PC-3 (cell line): ENCODE data around the gene KDF1. TPM values are rescaled to one million over a fixed set of nuclear protein-coding genes. Genes with fewer than 3 reads are reported as not detected.

Source experiments
- ATAC-seq: fragments of 200-7000 bp; cut with Tn5 transposase; 2 replicates; pipeline ENCODE4 v1.9.1; 2020; ENCODE audit warnings: mild to moderate bottlenecking, moderate library complexity
- BruUV-seq: library from RNA; stranded (reverse); fragments of 400-500 nt; replicated peaks from 2 replicates; lab custom pipeline; 2021; lab: Mats Ljungman, UMichigan
- CTCF ChIA-PET: fragments of 300-600 bp; sonication (Branson Sonifier 250); formaldehyde crosslinking; loops from one replicate; lab custom pipeline; 2022; ENCODE audit warnings: antibody characterized with exemption; lab: Charles Lee
- POLR2A ChIA-PET: fragments of 300-600 bp; sonication (Branson Sonifier 250); formaldehyde crosslinking; loops from one replicate; lab custom pipeline; 2022; ENCODE audit warnings: antibody characterized with exemption; ENCODE audit not compliant: unreplicated experiment; lab: Charles Lee
- DNase-seq: peaks from one replicate; pipeline ENCODE4 v3.0.0-alpha.2; 2015
- H2AFZ ChIP-seq: fragments of 300-600 bp; sonication (generic); 2 replicates; pipeline ENCODE4 v1.6.0; 2016; ENCODE audit warnings: antibody characterized with exemption, low read length
- H3F3A ChIP-seq: fragments of 300-600 bp; sonication (generic); one replicate; pipeline ENCODE4 v1.6.0; 2017; ENCODE audit warnings: antibody characterized with exemption, low read length, control low read depth, mild to moderate bottlenecking; ENCODE audit not compliant: unreplicated experiment
- H3K27ac ChIP-seq: fragments of 300-600 bp; sonication (generic); 2 replicates; pipeline ENCODE4 v1.5.1; 2016; ENCODE audit warnings: mild to moderate bottlenecking, low read length
- H3K27me3 ChIP-seq: fragments of 300-600 bp; sonication (generic); 2 replicates; pipeline ENCODE4 v1.6.1; 2016; ENCODE audit warnings: low read length, mixed read lengths
- H3K36me3 ChIP-seq: fragments of 300-600 bp; sonication (generic); 2 replicates; pipeline ENCODE4 v1.6.1; 2016; ENCODE audit warnings: low read depth, mixed run types, low read length, mixed read lengths
- H3K4me1 ChIP-seq: fragments of 300-600 bp; sonication (generic); 2 replicates; pipeline ENCODE4 v1.5.1; 2016; ENCODE audit warnings: low read length; ENCODE audit not compliant: insufficient read depth
- H3K4me2 ChIP-seq: fragments of 300-600 bp; sonication (generic); 2 replicates; pipeline ENCODE4 v1.6.0; 2016; ENCODE audit warnings: low read length
- H3K4me3 ChIP-seq: fragments of 300-600 bp; sonication (generic); 2 replicates; pipeline ENCODE4 v1.5.1; 2016; ENCODE audit warnings: mild to moderate bottlenecking, low read length, mixed read lengths
- H3K79me2 ChIP-seq: fragments of 300-600 bp; sonication (generic); 2 replicates; pipeline ENCODE4 v1.6.1; 2017; ENCODE audit warnings: low read length, mixed read lengths
- H3K9ac ChIP-seq: fragments of 300-600 bp; sonication (generic); 2 replicates; pipeline ENCODE4 v1.6.0; 2016; ENCODE audit warnings: mild to moderate bottlenecking, low read length
- H3K9me2 ChIP-seq: fragments of 300-600 bp; sonication (generic); replicated peaks from 2 replicates; pipeline ENCODE4 v1.6.1; 2016; ENCODE audit warnings: mixed run types, low read length, mixed read lengths
- H3K9me3 ChIP-seq: fragments of 300-600 bp; sonication (generic); 2 replicates; pipeline ENCODE4 v1.6.1; 2016; ENCODE audit warnings: low read length, mixed read lengths
- H4K20me1 ChIP-seq: fragments of 300-600 bp; sonication (generic); 2 replicates; pipeline ENCODE4 v1.6.1; 2016; ENCODE audit warnings: low read length, mixed read lengths
- EZH2 ChIP-seq: fragments of 300-600 bp; sonication (generic); IDR thresholded peaks from one replicate; pipeline ENCODE4 v1.6.1; 2017; ENCODE audit warnings: antibody characterized with exemption, mild to moderate bottlenecking, low read length; ENCODE audit not compliant: unreplicated experiment
- EZH2phosphoT487 ChIP-seq: fragments of 300-600 bp; sonication (generic); IDR thresholded peaks from 2 replicates; pipeline ENCODE4 v1.6.1; 2018; ENCODE audit warnings: mild to moderate bottlenecking, antibody characterized with exemption, low read length, borderline replicate concordance
- intact Hi-C: fragments of 100-400 bp; cut with micrococcal nuclease; formaldehyde crosslinking; loops from 2 replicates; pipeline ENCODE4 v1.9.0; 2023
- total RNA-seq: library from RNA; depleted of rRNA; stranded (reverse); fragments of >200 nt; gene quantifications from 2 replicates; pipeline ENCODE4 v1.2.3, GENCODE V29; 2014
- TF ChIP-seq, protein P1 (sequence below): fragments of 300-600 bp; sonication (generic); conservative IDR thresholded peaks from 2 replicates; pipeline ENCODE4 v1.5.1; 2017; ENCODE audit warnings: antibody characterized with exemption, low read depth, mild to moderate bottlenecking, low read length

Gene KDF1
- total RNA-seq, 1 experiment from 2014 or later: 22.9 TPM

- no peak for TF ChIP-seq EZH2
- TF ChIP-seq, protein P1, sequence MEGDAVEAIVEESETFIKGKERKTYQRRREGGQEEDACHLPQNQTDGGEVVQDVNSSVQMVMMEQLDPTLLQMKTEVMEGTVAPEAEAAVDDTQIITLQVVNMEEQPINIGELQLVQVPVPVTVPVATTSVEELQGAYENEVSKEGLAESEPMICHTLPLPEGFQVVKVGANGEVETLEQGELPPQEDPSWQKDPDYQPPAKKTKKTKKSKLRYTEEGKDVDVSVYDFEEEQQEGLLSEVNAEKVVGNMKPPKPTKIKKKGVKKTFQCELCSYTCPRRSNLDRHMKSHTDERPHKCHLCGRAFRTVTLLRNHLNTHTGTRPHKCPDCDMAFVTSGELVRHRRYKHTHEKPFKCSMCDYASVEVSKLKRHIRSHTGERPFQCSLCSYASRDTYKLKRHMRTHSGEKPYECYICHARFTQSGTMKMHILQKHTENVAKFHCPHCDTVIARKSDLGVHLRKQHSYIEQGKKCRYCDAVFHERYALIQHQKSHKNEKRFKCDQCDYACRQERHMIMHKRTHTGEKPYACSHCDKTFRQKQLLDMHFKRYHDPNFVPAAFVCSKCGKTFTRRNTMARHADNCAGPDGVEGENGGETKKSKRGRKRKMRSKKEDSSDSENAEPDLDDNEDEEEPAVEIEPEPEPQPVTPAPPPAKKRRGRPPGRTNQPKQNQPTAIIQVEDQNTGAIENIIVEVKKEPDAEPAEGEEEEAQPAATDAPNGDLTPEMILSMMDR: no peak
- TF ChIP-seq EZH2phosphoT487: no peak
- no peaks in the 10 kb centered on the region for H3K4me1 ChIP-seq
- H3K79me2 ChIP-seq: no peaks in the 10 kb centered on the region
- intact Hi-C loops: no loop called here
- H2AFZ ChIP-seq: no peak overlapping the region
- no peaks in the 10 kb centered on the region for H3K9me2 ChIP-seq
- no peaks in the 10 kb centered on the region for H4K20me1 ChIP-seq
- POLR2A ChIA-PET: no interaction called here
- no peaks in the 10 kb centered on the region for H3F3A ChIP-seq
- H3K27me3 ChIP-seq: no peaks in the 10 kb centered on the region
- H3K9ac ChIP-seq: no peak overlapping the region
- H3K27ac ChIP-seq: no peak overlapping the region
- no peak overlapping the region for H3K4me2 ChIP-seq
- BruUV-seq: no TSS peak
- DNase-seq (no peak), ATAC-seq (no peak)
- no peaks in the 10 kb centered on the region for H3K36me3 ChIP-seq
- CTCF ChIA-PET: no interaction called here
- no peak overlapping the region for H3K4me3 ChIP-seq
- no peaks in the 10 kb centered on the region for H3K9me3 ChIP-seq
Observed at GRCh38 chr1:26915204-26915842, 44.9 kb downstream of the KDF1 start.

- DNase-seq (no peak), ATAC-seq (no peak)
- Histone ChIP-seq H4K20me1 (no peaks in the 10 kb centered on the region), H2AFZ (no peak within 1 kb of the TSS), H3K4me1 (no peaks in the 10 kb centered on the region), H3K27ac (no peak within 1 kb of the TSS), H3K4me3 (no peak within 1 kb of the TSS), H3K79me2 (no peaks in the 10 kb centered on the region), H3F3A (no peaks in the 10 kb centered on the region), H3K9me2 (no peaks in the 10 kb centered on the region), H3K27me3 (no peaks in the 10 kb centered on the region), H3K9me3 (no peaks in the 10 kb centered on the region), H3K36me3 (no peaks in the 10 kb centered on the region), H3K4me2 (no peak within 1 kb of the TSS), H3K9ac (no peak within 1 kb of the TSS)
- ChIA-PET POLR2A (no interaction called here), CTCF (no interaction called here)
- TF ChIP-seq, protein P1: no peak
- no peak for TF ChIP-seq EZH2phosphoT487
- no peak for TF ChIP-seq EZH2
- no TSS peak for BruUV-seq
- intact Hi-C loops: no loop called here
Observed at GRCh38 chr1:26913754-26914619, 46.3 kb downstream of the KDF1 start, which contains the start of gene NR0B2. NR0B2 (minus strand) TSS chr1:26913975; CDS start chr1:26913940, 35 bp downstream.

- no peaks in the 10 kb centered on the region for H3K79me2 ChIP-seq
- intact Hi-C loops: no loop called here
- no peak overlapping the region for H2AFZ ChIP-seq
- CTCF ChIA-PET: no interaction called here
- H3K27ac ChIP-seq: no peak overlapping the region
- no peaks in the 10 kb centered on the region for H3F3A ChIP-seq
- ATAC-seq: no peak
- H4K20me1 ChIP-seq: no peaks in the 10 kb centered on the region
- no peaks in the 10 kb centered on the region for H3K4me1 ChIP-seq
- H3K36me3 ChIP-seq: no peaks in the 10 kb centered on the region
- H3K4me3 ChIP-seq: no peak overlapping the region
- no peaks in the 10 kb centered on the region for H3K27me3 ChIP-seq
- H3K9me3 ChIP-seq: no peaks in the 10 kb centered on the region
- no peak overlapping the region for H3K4me2 ChIP-seq
- POLR2A ChIA-PET: no interaction called here
- TF ChIP-seq, protein P1: no peak
- TF ChIP-seq EZH2phosphoT487 (no peak), EZH2 (no peak)
- BruUV-seq: no TSS peak
- no peak overlapping the region for H3K9ac ChIP-seq
- no peaks in the 10 kb centered on the region for H3K9me2 ChIP-seq
- DNase-seq: no peak
Observed at GRCh38 chr1:26913389-26913753, 46.9 kb downstream of the KDF1 start.
